ENCODE measurements around the gene MYH11. TPM values are rescaled to one million over a fixed set of nuclear protein-coding genes. Genes with fewer than 3 reads are reported as not detected.
A peak's percentile ranks its signal among the peaks of the same experiment; 100 is the strongest.

Gene MYH11
- total and polyA plus RNA-seq, 2 of the 13 experiments (the other 11 are each of a cell fraction or from before 2014, with no cell fraction given) = not detected

DNA sequence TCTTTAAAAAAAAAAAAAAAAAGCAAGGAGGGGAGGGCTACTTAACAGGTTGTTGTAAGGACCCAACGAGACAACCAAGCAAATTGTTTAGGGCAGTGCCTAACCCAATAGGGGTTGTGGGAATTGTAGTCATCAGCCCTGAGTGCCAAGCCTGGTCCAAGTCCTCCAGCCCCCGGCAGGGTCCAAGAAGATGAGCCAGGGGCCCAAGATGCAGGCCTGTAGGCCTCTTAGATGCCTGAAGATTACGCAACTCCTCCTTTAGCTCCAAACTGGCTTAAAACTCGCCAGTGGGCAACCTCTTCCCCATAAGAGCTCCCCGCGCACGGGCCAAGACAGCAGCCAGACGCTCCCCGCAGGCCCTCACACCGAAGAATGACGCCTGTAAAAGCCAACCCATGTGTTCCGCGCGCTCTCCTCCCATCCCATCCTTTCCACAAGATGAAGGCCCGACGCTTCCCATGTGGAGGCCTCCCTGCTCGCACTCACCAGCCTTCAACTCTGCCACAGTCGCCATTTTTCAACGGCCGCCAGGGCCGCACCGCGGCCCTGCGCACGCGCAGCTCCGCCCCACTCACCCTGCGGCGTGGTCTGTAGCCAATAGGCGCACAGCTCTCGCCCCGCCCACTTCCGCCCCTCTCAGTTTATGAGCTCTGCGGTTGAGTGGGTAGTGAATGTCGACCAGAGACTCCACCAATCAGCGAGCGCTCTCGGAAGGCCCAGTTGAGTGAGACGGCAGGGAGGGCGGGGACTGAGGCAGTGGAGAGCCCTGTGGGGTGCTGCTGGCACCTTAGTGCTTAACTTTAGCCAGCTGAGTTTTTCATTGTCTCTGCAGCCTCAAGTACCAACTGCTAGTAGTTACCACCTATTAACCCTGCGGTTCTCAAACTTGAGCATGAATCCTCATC, 31.5 kb upstream of the MYH11 start, which contains the start of gene CEP20 (continued):
- TF ChIP-seq TBL1XR1 (IDR thresholded peaks at IDR 0.05; ENCODE audit: borderline replicate concordance, low read length, partially characterized antibody) = no peak
- no peak for TF ChIP-seq ZSCAN21 (CRISPR knock-in tag; IDR thresholded peaks at IDR 0.05; ENCODE audit: borderline replicate concordance)
- TF ChIP-seq, protein P1, sequence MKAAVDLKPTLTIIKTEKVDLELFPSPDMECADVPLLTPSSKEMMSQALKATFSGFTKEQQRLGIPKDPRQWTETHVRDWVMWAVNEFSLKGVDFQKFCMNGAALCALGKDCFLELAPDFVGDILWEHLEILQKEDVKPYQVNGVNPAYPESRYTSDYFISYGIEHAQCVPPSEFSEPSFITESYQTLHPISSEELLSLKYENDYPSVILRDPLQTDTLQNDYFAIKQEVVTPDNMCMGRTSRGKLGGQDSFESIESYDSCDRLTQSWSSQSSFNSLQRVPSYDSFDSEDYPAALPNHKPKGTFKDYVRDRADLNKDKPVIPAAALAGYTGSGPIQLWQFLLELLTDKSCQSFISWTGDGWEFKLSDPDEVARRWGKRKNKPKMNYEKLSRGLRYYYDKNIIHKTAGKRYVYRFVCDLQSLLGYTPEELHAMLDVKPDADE (CRISPR knock-in tag; IDR thresholded peaks at IDR 0.05) = peak; percentile 55
- TF ChIP-seq ERF (CRISPR knock-in tag; IDR thresholded peaks at IDR 0.05) = peak; percentile 82
- TF ChIP-seq MTERF4 (CRISPR knock-in tag; IDR thresholded peaks at IDR 0.05) = peak; percentile 73; the same call in 1 of the 2 replicates
- no peak for TF ChIP-seq KDM1A (CRISPR knock-in tag; IDR thresholded peaks at IDR 0.05)
- TF ChIP-seq RBM39 (IDR thresholded peaks at IDR 0.05; ENCODE audit: low read depth, low read length, poor library complexity, severe bottlenecking) = peak; percentile 83
- TF ChIP-seq, protein P2, sequence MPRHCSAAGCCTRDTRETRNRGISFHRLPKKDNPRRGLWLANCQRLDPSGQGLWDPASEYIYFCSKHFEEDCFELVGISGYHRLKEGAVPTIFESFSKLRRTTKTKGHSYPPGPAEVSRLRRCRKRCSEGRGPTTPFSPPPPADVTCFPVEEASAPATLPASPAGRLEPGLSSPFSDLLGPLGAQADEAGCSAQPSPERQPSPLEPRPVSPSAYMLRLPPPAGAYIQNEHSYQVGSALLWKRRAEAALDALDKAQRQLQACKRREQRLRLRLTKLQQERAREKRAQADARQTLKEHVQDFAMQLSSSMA (CRISPR knock-in tag; IDR thresholded peaks at IDR 0.05) = no peak
- TF ChIP-seq ZNF460 (CRISPR knock-in tag; IDR thresholded peaks at IDR 0.05; ENCODE audit: borderline replicate concordance) = no peak; the same call in 1 of the 2 replicates
- no peak for TF ChIP-seq SNRNP70 (IDR thresholded peaks at IDR 0.05; ENCODE audit: low read depth, low read length)
- TF ChIP-seq, protein P3, sequence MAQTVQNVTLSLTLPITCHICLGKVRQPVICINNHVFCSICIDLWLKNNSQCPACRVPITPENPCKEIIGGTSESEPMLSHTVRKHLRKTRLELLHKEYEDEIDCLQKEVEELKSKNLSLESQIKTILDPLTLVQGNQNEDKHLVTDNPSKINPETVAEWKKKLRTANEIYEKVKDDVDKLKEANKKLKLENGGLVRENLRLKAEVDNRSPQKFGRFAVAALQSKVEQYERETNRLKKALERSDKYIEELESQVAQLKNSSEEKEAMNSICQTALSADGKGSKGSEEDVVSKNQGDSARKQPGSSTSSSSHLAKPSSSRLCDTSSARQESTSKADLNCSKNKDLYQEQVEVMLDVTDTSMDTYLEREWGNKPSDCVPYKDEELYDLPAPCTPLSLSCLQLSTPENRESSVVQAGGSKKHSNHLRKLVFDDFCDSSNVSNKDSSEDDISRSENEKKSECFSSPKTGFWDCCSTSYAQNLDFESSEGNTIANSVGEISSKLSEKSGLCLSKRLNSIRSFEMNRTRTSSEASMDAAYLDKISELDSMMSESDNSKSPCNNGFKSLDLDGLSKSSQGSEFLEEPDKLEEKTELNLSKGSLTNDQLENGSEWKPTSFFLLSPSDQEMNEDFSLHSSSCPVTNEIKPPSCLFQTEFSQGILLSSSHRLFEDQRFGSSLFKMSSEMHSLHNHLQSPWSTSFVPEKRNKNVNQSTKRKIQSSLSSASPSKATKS (CRISPR knock-in tag; IDR thresholded peaks at IDR 0.05) = no peak
- 0 out of 4 replicates have a peak, but pooled peaks of 1 of the 2 experiments have one; percentile 10 for TF ChIP-seq EP300 (IDR thresholded peaks at IDR 0.05; ENCODE audit: low read depth in 2 of 2, low read length in 2 of 2)
- no peak; the same call in 1 of the 2 replicates for TF ChIP-seq EP300 (CRISPR knock-in tag; IDR thresholded peaks at IDR 0.05; ENCODE audit: borderline replicate concordance)
- 0 out of 2 replicates have a peak, but pooled peaks have one; percentile 45 for TF ChIP-seq ZNF20 (CRISPR knock-in tag; IDR thresholded peaks at IDR 0.05)
- peak; percentile 90 for TF ChIP-seq ASH2L (IDR thresholded peaks at IDR 0.05; ENCODE audit: insufficient read length, low read depth, low read length)
- TF ChIP-seq, protein P4, sequence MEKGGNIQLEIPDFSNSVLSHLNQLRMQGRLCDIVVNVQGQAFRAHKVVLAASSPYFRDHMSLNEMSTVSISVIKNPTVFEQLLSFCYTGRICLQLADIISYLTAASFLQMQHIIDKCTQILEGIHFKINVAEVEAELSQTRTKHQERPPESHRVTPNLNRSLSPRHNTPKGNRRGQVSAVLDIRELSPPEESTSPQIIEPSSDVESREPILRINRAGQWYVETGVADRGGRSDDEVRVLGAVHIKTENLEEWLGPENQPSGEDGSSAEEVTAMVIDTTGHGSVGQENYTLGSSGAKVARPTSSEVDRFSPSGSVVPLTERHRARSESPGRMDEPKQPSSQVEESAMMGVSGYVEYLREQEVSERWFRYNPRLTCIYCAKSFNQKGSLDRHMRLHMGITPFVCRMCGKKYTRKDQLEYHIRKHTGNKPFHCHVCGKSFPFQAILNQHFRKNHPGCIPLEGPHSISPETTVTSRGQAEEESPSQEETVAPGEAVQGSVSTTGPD (CRISPR knock-in tag; IDR thresholded peaks at IDR 0.05) = no peak

Measured in HepG2 (cell line).